ENCODE data around the gene SOHLH1.

Gene SOHLH1

DNA sequence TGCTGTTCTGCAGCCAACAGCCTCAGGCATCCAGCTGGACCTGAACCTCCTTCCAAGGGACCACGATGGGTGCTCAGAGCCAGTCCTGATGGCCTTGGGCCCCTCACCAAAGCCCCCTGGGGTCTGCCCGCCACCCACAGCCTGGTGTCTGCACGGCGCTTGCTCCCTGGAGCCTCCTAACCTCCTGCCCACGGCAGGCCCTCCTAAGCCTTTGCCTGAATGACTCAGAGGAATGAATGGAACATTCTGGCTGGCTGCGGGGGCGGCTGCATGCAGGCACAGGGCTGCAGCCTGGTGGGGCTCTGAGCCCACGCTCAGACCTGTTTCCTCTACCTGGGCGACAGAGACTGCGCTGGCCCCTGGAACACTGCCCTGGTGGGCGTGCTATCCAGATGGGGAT, 6.9 kb downstream of the SOHLH1 start:
- FAIRE-seq (no peak), DNase-seq (ENCODE audit: insufficient read length, low spot score) (no peak)
- TF ChIP-seq, protein P1, sequence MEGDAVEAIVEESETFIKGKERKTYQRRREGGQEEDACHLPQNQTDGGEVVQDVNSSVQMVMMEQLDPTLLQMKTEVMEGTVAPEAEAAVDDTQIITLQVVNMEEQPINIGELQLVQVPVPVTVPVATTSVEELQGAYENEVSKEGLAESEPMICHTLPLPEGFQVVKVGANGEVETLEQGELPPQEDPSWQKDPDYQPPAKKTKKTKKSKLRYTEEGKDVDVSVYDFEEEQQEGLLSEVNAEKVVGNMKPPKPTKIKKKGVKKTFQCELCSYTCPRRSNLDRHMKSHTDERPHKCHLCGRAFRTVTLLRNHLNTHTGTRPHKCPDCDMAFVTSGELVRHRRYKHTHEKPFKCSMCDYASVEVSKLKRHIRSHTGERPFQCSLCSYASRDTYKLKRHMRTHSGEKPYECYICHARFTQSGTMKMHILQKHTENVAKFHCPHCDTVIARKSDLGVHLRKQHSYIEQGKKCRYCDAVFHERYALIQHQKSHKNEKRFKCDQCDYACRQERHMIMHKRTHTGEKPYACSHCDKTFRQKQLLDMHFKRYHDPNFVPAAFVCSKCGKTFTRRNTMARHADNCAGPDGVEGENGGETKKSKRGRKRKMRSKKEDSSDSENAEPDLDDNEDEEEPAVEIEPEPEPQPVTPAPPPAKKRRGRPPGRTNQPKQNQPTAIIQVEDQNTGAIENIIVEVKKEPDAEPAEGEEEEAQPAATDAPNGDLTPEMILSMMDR (IDR thresholded peaks at IDR 0.05; ENCODE audit: insufficient read depth, missing control alignments), result no peak

DNA sequence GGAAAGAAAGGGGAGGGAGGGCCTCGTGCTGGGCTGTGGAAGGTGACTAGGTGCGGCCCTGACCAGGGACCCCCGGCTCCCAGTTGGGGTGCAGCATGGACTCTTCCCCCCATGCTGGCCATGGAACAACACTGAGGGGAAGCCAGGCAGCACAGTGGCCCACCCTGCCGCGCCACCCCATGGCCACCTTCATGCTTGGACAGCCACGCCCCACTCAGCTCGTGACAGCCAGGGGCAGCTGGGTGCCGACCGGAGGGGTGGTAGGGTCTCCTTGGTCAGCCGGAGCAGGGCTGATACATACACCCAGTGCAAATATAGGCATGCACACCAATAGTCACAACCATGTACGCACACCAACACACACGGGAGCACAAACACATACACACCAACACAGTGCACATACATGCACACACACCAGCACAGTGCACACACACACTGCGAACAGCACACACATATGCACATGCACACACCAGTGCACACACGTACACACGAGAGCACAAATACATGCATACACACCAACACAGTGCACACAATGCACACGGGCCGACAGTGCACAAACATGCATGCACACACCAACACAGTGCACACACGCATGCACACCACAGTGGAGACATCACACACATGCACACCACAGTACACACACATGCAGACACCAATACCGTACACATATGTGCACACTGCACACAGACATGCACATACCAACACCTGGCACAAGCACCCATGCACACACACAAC, 8.3 kb downstream of the SOHLH1 start:
- DNase-seq (ENCODE audit: insufficient read length, low spot score), result no peak
- no peak for FAIRE-seq
- TF ChIP-seq, protein P1 (IDR thresholded peaks at IDR 0.05; ENCODE audit: insufficient read depth, missing control alignments), result no peak

DNA sequence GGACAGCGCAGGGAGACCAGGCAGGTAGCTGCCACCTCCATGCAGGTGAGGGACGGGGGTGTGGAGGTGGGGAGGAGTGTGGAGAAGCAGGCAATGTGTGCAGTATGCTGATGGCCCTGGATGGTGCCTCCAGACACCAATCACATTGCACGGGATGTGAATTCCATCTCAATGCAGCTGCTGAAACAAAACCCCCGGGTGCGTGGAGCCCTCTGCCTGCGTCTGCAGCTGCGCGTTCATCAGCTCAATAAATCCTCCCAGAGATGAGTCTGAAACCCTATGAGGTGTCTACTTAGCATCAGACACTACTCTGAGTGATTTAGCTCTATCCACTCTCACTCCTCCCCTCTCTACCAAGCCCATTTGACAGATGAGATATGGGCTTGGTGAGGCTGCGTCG, 10.3 kb downstream of the SOHLH1 start:
- TF ChIP-seq, protein P1 (IDR thresholded peaks at IDR 0.05; ENCODE audit: insufficient read depth, missing control alignments), result no peak
- no peak for FAIRE-seq
- DNase-seq (ENCODE audit: insufficient read length, low spot score), result no peak

DNA sequence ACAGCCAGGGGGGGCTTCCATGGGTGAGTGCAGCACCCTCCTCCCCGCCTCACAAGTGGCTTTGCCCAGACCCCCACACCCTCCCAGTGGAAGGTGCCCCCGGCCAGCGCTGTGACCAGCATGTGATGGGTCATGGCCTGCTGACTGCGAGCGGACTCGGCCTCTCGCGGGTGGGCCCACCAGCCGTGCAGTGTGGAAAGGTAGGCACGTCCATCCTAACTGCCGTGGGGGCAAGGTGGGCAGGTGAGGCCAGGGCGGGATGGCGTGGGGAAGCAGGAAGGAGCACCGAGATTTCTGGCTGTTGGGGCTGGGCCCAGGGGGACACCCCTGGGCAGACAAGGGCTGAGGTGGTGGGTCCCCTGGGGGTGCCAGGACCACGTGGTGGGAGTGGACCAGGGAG, 12.1 kb downstream of the SOHLH1 start:
- FAIRE-seq (no peak), DNase-seq (ENCODE audit: insufficient read length, low spot score) (no peak)
- TF ChIP-seq, protein P1 (IDR thresholded peaks at IDR 0.05; ENCODE audit: insufficient read depth, missing control alignments), result no peak

DNA sequence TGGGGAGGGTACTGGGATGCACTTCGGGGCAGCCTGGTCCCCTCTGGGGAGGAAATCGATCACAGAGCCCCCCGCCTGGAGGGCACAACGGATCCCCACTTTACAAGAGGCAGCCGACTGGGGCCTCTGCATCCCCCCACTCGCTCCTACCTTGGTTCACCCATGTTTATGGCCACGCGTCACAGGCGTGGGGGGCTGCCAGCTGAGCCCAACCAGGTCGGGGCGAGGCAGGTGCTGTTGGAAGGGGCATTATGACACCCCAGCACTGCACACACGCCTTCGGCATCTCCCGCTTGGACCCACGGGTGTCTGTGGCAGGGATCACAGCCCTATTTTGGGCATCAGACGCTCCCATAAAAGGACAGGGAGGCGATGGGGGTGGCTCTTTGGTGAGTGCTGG, 14.6 kb downstream of the SOHLH1 start:
- TF ChIP-seq, protein P1 (IDR thresholded peaks at IDR 0.05; ENCODE audit: insufficient read depth, missing control alignments), result no peak
- DNase-seq (ENCODE audit: insufficient read length, low spot score) (no peak), FAIRE-seq (no peak)

DNA sequence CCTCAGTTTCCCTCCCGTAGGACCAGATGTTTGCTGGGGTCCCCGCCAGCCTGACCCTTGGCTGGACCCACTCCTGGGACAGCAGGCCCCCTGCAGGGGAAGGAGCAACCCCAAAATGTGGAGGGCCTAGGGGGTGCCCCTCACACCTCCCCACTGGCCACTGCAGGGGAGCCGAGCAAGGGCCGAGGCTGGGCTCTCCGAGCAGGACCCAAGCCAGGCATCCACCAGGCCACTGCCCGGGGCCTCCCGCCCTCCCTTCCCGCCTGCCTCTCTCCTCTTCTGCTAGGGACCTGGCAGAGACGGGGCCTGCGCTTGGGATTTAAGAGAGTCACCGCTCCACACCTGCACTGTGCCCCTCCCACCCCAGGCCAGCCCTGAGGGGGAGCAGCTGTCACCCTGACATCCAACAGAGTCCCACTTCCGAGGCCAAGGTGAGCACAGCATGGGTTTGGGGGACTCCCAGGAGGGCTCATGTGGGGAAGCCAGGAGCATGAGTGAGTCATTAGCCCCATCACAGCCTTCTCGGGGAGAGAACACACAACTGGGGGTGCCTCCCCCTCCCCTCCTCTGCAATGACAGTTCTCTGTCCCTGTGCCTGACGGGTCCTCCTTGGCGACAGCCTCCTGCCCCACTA, 15.8 kb downstream of the SOHLH1 start:
- TF ChIP-seq, protein P1 (IDR thresholded peaks at IDR 0.05; ENCODE audit: insufficient read depth, missing control alignments), result no peak
- no peak for FAIRE-seq
- DNase-seq (ENCODE audit: insufficient read length, low spot score), result no peak

DNA sequence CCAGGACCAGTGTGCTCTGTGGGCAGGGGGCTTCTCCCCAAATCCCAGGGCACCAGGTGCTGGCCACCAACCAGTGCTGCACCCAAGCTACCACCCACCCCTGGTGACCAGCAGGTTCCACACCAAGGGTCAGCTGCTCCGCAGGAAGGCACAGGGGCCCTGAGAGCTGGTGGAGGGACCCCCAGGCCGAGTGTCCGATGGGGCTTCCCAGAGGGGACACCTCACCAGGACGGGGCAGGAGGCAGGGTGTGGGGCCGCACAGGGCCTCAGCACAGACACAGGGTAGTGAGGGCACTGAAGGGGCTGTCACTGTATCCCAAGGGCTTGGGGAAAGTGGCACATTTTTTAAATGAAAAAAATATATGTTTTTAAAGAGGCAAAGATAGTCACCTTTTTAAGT, 18.1 kb downstream of the SOHLH1 start:
- FAIRE-seq, result no peak
- TF ChIP-seq, protein P1 (IDR thresholded peaks at IDR 0.05; ENCODE audit: insufficient read depth, missing control alignments), result no peak
- no peak for DNase-seq (ENCODE audit: insufficient read length, low spot score)
